Karpas-422 (cell line): ENCODE data around the gene FUZ. TPM values are rescaled to one million over a fixed set of nuclear protein-coding genes. Genes with fewer than 3 reads are reported as not detected.

ENCODE experiments used
- DNase-seq: peaks from one replicate; pipeline ENCODE4 v3.0.0-alpha.2; 2015
- H2AFZ ChIP-seq: fragments of 200-600 bp; sonication (generic); 2 replicates; pipeline ENCODE4 v1.6.1; 2014; ENCODE audit warnings: antibody characterized with exemption, low read length, mixed read lengths
- H3K27ac ChIP-seq: fragments of 200-600 bp; sonication (generic); 2 replicates; pipeline ENCODE4 v1.5.1; 2014; ENCODE audit warnings: mild to moderate bottlenecking, low read length, moderate library complexity
- H3K27me3 ChIP-seq: fragments of 200-600 bp; sonication (generic); 2 replicates; pipeline ENCODE4 v1.6.1; 2014; ENCODE audit warnings: low read length, mixed read lengths
- H3K36me3 ChIP-seq: fragments of 200-600 bp; sonication (generic); 2 replicates; pipeline ENCODE4 v1.6.1; 2014; ENCODE audit warnings: low read length, mixed read lengths; ENCODE audit not compliant: insufficient read depth
- H3K4me1 ChIP-seq: fragments of 200-600 bp; sonication (generic); 2 replicates; pipeline ENCODE4 v1.6.1; 2014; ENCODE audit warnings: mild to moderate bottlenecking, low read length, mixed read lengths
- H3K4me2 ChIP-seq: fragments of 200-600 bp; sonication (generic); 2 replicates; pipeline ENCODE4 v1.6.1; 2014; ENCODE audit warnings: low read length, low read depth, mild to moderate bottlenecking; ENCODE audit not compliant: poor library complexity, severe bottlenecking
- H3K4me3 ChIP-seq: fragments of 200-600 bp; sonication (generic); 2 replicates; pipeline ENCODE4 v1.5.1; 2014; ENCODE audit warnings: mild to moderate bottlenecking, antibody characterized with exemption, low read length, mixed read lengths
- H3K79me2 ChIP-seq: fragments of 200-600 bp; sonication (generic); 2 replicates; pipeline ENCODE4 v1.6.1; 2014; ENCODE audit warnings: mild to moderate bottlenecking, low read length, mixed read lengths
- H3K9ac ChIP-seq: fragments of 200-600 bp; sonication (generic); 2 replicates; pipeline ENCODE4 v1.6.0; 2014; ENCODE audit warnings: low read length
- H3K9me2 ChIP-seq: fragments of 200-600 bp; sonication (generic), shearing (Covaris generic); replicated peaks from 2 replicates; pipeline ENCODE4 v1.6.0; 2014; ENCODE audit warnings: mild to moderate bottlenecking, low read length, moderate library complexity; ENCODE audit not compliant: insufficient read depth
- H3K9me3 ChIP-seq: fragments of 300-700, 200-600 bp; sonication (generic); 2 replicates; pipeline ENCODE4 v1.6.1; 2014; ENCODE audit warnings: low read length, mixed read lengths
- H4K20me1 ChIP-seq: fragments of 200-600 bp; sonication (generic); 2 replicates; pipeline ENCODE4 v1.6.1; 2014; ENCODE audit warnings: mild to moderate bottlenecking, antibody characterized with exemption, low read length, low read depth; ENCODE audit not compliant: insufficient read depth
- total RNA-seq: library from RNA; depleted of rRNA; stranded (reverse); fragments of >200 nt; shearing (Covaris generic); gene quantifications from 2 replicates; pipeline ENCODE4 v1.2.3, GENCODE V29; 2014; ENCODE audit warnings: low replicate concordance

FUZ gene
- total RNA-seq, 1 experiment from 2014 or later, result 15.8 TPM

GRCh38 chr19:49847731-49848696 is 34.9 kb upstream of the FUZ start:
- Histone ChIP-seq H3K4me2 (no peak overlapping the region), H3K4me1 (peaks cover 38% of the 10 kb centered on the region), H2AFZ (no peak overlapping the region), H4K20me1 (peaks cover 18% of the 10 kb centered on the region), H3K4me3 (no peak overlapping the region), H3K9me2 (no peaks in the 10 kb centered on the region), H3K79me2 (peaks cover 14% of the 10 kb centered on the region), H3K9me3 (no peaks in the 10 kb centered on the region; the same call in 1 of the 2 replicates), H3K27me3 (no peaks in the 10 kb centered on the region), H3K36me3 (no peaks in the 10 kb centered on the region; the same call in 1 of the 2 replicates), H3K27ac (no peak overlapping the region), H3K9ac (no peak overlapping the region)
- peak; percentile 67 for DNase-seq

DNA sequence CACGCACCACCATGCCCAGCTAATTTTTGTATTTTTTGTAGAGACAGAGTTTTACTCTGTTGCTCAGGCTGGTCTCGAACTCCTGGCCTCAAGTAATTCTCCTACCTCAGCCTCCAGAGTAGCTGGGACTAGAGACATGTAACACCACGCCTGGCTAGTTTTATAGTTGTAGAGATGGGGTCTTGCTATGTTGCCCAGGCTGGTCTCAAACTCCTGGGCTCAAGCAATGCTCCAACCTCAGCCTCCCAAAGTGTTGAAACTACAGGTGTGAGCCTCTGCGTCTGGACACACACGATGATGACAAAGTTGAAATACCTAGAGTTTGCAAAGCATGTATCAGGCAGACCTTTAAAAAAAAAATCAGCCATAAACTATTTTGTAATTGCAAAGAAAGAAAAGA is 33.3 kb upstream of the FUZ start:
- H4K20me1 ChIP-seq, result 0 out of 2 replicates have a peak, but pooled peaks cover 5% of the 10 kb centered on the region
- no peak overlapping the region for H3K4me3 ChIP-seq
- H3K27ac ChIP-seq, result no peak overlapping the region
- H3K36me3 ChIP-seq, result no peaks in the 10 kb centered on the region; the same call in 1 of the 2 replicates
- no peaks in the 10 kb centered on the region for H3K27me3 ChIP-seq
- no peaks in the 10 kb centered on the region for H3K79me2 ChIP-seq
- H2AFZ ChIP-seq, result no peak overlapping the region
- peaks cover 31% of the 10 kb centered on the region for H3K4me1 ChIP-seq
- DNase-seq, result no peak
- no peak overlapping the region for H3K4me2 ChIP-seq
- H3K9me2 ChIP-seq, result no peaks in the 10 kb centered on the region
- H3K9ac ChIP-seq, result no peak overlapping the region
- H3K9me3 ChIP-seq, result no peaks in the 10 kb centered on the region; the same call in 1 of the 2 replicates

DNA sequence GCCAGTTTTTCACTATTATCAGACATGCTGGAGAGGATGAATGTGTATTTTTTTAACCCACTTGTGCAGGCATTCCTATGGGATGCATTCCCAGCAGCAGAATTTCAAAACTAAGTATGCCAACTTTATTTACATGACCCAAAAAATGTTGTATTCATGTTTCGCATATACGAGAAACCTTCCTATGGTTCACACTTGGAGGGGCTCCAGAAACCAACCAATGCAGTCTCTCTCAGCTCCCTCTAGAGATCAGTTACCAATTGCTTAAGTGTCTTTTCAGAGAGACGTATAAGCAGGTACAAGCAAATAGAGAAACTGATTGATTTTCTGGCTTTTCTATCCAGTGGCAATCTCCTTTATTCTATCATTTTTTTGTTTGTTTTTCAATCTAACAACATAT is 32.3 kb upstream of the FUZ start:
- Histone ChIP-seq H2AFZ (no peak overlapping the region), H3K9me2 (no peaks in the 10 kb centered on the region), H3K4me1 (peaks cover 28% of the 10 kb centered on the region), H4K20me1 (0 out of 2 replicates have a peak, but pooled peaks cover 5% of the 10 kb centered on the region), H3K4me2 (no peak overlapping the region), H3K9ac (no peak overlapping the region), H3K9me3 (no peaks in the 10 kb centered on the region; the same call in 1 of the 2 replicates), H3K4me3 (no peak overlapping the region), H3K27me3 (no peaks in the 10 kb centered on the region), H3K79me2 (no peaks in the 10 kb centered on the region), H3K36me3 (no peaks in the 10 kb centered on the region; the same call in 1 of the 2 replicates), H3K27ac (no peak overlapping the region)
- peak; percentile 64 for DNase-seq

DNA sequence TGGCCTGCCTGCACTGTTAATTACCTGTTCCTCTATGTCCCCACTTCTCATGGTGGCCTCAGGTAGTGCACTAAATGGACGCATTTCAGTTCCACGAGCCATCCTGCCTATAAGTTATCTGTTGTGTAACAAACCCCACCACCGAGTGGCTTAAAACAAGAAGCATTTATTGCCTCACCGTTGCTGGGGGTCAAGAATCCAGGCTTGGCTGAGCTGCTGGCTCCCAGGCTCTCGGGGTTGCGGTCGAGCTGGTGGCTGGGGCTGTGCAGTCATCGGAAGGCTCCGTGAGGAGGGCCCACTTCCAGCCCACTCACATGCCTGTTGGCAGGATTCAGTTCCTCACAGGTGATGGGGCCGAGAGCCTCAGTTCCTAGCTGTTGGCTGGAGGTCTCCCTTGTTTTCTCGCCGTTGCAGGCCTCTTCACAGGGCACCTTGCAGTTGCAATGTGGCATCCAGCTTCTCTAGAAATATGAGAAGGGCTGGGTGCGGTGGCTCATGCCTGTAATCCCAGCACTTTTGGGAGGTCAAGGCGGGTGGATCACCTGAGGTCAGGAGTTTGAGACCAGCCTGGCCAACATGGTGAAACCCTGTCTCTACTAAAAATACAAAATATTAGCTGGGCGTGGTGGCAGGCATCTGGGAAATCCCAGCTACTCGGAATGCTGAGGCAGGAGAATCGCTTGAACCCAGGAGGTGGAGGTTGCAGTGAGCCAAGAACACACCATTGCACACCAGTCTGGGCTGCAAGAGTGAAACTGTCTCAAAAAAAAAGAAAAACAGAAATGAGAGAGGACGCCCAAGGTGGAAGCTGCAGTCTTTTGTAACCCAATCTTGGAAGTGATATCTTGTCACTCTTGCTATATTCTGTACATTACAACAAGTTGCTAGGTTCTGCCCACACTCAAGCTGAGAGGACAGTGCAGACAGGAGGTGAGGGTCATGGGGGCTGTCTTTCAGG is 31.3 kb upstream of the FUZ start:
- peak overlapping the region; percentile 34; the same call in 1 of the 2 replicates for H3K9ac ChIP-seq
- no peaks in the 10 kb centered on the region for H3K9me2 ChIP-seq
- H3K9me3 ChIP-seq, result no peaks in the 10 kb centered on the region; the same call in 1 of the 2 replicates
- no peaks in the 10 kb centered on the region for H3K27me3 ChIP-seq
- no peaks in the 10 kb centered on the region for H3K79me2 ChIP-seq
- no peak overlapping the region for H2AFZ ChIP-seq
- no peak overlapping the region for H3K4me3 ChIP-seq
- H3K4me2 ChIP-seq, result no peak overlapping the region
- peaks cover 5% of the 10 kb centered on the region; the same call in 1 of the 2 replicates for H3K36me3 ChIP-seq
- H3K27ac ChIP-seq, result no peak overlapping the region
- DNase-seq, result peak; percentile 59
- 0 out of 2 replicates have a peak, but pooled peaks cover 4% of the 10 kb centered on the region for H4K20me1 ChIP-seq
- peaks cover 22% of the 10 kb centered on the region for H3K4me1 ChIP-seq

DNA sequence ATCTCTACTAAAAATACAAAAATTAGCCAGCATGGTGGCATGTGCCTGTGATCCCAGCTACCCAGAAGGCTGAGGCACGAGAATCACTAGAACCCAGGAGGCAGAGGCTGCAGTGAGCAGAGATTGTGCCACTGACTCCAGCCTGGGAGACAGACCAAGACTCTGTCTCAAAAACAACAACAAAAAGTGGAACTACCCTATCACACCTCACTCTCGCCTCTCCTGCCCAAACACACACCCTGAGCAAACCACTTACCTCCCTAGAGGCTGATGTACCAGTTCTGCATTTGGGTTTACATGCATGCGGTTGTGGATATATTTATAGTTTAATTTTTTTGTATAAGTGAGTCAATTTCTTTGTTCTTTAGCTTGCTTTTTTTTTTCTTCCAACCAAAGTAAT is 30.2 kb upstream of the FUZ start:
- H3K4me1 ChIP-seq, result peaks cover 22% of the 10 kb centered on the region
- 0 out of 2 replicates have a peak, but pooled peaks cover 8% of the 10 kb centered on the region for H4K20me1 ChIP-seq
- no peak overlapping the region for H2AFZ ChIP-seq
- no peaks in the 10 kb centered on the region; the same call in 1 of the 2 replicates for H3K9me3 ChIP-seq
- no peaks in the 10 kb centered on the region for H3K27me3 ChIP-seq
- H3K9ac ChIP-seq, result no peak overlapping the region
- DNase-seq, result peak; percentile 79
- H3K4me3 ChIP-seq, result no peak overlapping the region
- no peak overlapping the region for H3K27ac ChIP-seq
- H3K9me2 ChIP-seq, result no peaks in the 10 kb centered on the region
- peaks cover 6% of the 10 kb centered on the region; the same call in 1 of the 2 replicates for H3K36me3 ChIP-seq
- no peaks in the 10 kb centered on the region for H3K79me2 ChIP-seq
- no peak overlapping the region for H3K4me2 ChIP-seq

GRCh38 chr19:49840736-49841249 is 27.7 kb upstream of the FUZ start:
- H3K4me3 ChIP-seq, result no peak overlapping the region
- H3K36me3 ChIP-seq, result peaks cover 12% of the 10 kb centered on the region; the same call in 1 of the 2 replicates
- H3K27me3 ChIP-seq, result no peaks in the 10 kb centered on the region
- H3K9ac ChIP-seq, result no peak overlapping the region
- no peak overlapping the region for H2AFZ ChIP-seq
- H3K9me2 ChIP-seq, result no peaks in the 10 kb centered on the region
- no peak overlapping the region for H3K4me2 ChIP-seq
- H3K4me1 ChIP-seq, result peaks cover 22% of the 10 kb centered on the region
- H4K20me1 ChIP-seq, result 0 out of 2 replicates have a peak, but pooled peaks cover 8% of the 10 kb centered on the region
- H3K9me3 ChIP-seq, result no peaks in the 10 kb centered on the region
- no peak overlapping the region for H3K27ac ChIP-seq
- H3K79me2 ChIP-seq, result no peaks in the 10 kb centered on the region
- no peak for DNase-seq

DNA sequence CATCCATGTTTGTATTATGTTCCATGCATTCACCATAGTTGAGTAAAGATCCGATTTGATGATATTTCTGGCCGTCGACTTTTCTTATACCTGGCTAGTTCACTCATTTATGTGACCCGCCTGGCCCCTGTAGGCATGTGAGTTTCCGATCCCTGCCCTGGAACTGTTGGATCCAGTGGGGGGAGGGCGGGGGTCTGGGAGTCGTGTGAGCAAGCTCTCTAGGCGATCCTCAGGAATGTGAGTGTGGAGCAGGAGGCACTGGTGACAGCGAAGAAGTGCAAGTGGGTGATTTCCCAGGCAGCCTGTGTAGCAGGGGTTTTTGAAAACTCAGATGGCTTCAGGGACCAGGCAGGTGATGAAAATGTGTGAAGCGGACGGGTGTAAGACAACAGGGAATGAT is 27.2 kb upstream of the FUZ start:
- H3K27me3 ChIP-seq, result no peaks in the 10 kb centered on the region
- H3K27ac ChIP-seq, result no peak overlapping the region
- H3K4me3 ChIP-seq, result no peak overlapping the region
- H3K79me2 ChIP-seq, result no peaks in the 10 kb centered on the region
- H4K20me1 ChIP-seq, result 0 out of 2 replicates have a peak, but pooled peaks cover 8% of the 10 kb centered on the region
- peaks cover 22% of the 10 kb centered on the region for H3K4me1 ChIP-seq
- H2AFZ ChIP-seq, result no peak overlapping the region
- H3K4me2 ChIP-seq, result no peak overlapping the region
- H3K36me3 ChIP-seq, result peaks cover 12% of the 10 kb centered on the region; the same call in 1 of the 2 replicates
- DNase-seq, result no peak
- no peak overlapping the region for H3K9ac ChIP-seq
- H3K9me3 ChIP-seq, result no peaks in the 10 kb centered on the region
- H3K9me2 ChIP-seq, result no peaks in the 10 kb centered on the region
